Endothelial cell of umbilical vein (primary cell): Measurements from ENCODE around the gene ADAM11. TPM values are rescaled to one million over a fixed set of nuclear protein-coding genes. Genes with fewer than 3 reads are reported as not detected.
A peak's percentile ranks its signal among the peaks of the same experiment; 100 is the strongest.

Source experiments
- BruUV-seq: library from RNA; stranded (reverse); fragments of 400-500 nt; replicated peaks from 2 replicates; lab custom pipeline; 2021; lab: Mats Ljungman, UMichigan
- CTCF ChIA-PET: fragments of 300-600, 350-600 bp; sonication (Branson Sonifier 250); formaldehyde crosslinking; loops from one replicate; lab custom pipeline; 2021; ENCODE audit warnings: antibody characterized with exemption, inconsistent platforms; lab: Charles Lee
- POLR2A ChIA-PET: fragments of 300-600, 350-600 bp; sonication (Branson Sonifier 250); formaldehyde crosslinking; loops from one replicate; lab custom pipeline; 2021; ENCODE audit warnings: antibody characterized with exemption, inconsistent platforms; lab: Charles Lee
- DNase-seq: peaks from one replicate; pipeline ENCODE4 v3.0.0-alpha.2; 2011; ENCODE audit warnings: low read depth, low spot score
- FAIRE-seq: peaks from 2 replicates; lab custom pipeline; 2011; peaks lifted over from hg19 to GRCh38; lab: Jason Lieb, UNC
- H2AFZ ChIP-seq: 2 replicates; pipeline ENCODE4 v1.6.0; 2012; ENCODE audit warnings: low read depth, low read length, control low read depth, inconsistent platforms
- H3K27ac ChIP-seq: 2 replicates; pipeline ENCODE4 v1.5.1; 2011; ENCODE audit warnings: low read depth, mild to moderate bottlenecking, control low read depth, low read length, moderate library complexity; ENCODE audit not compliant: insufficient read depth
- H3K27me3 ChIP-seq, 2 experiments: 2 replicates each; pipeline versions ENCODE4 v1.6.0 to v1.6.1; 2011; ENCODE audit warnings: low read length in 2 of 2, mixed read lengths in 1 of 2; ENCODE audit not compliant: control insufficient read depth in 2 of 2, insufficient read depth in 2 of 2
- H3K36me3 ChIP-seq, 2 experiments: 2 replicates in 1 of 2; 3 replicates in 1 of 2; pipeline ENCODE4 v1.5.1; 2011; ENCODE audit warnings: low read length in 2 of 2, mild to moderate bottlenecking in 1 of 2, moderate library complexity in 1 of 2; ENCODE audit not compliant: control insufficient read depth in 2 of 2, insufficient read depth in 2 of 2; ENCODE audit errors: extremely low read depth in 1 of 2
- H3K4me1 ChIP-seq: 3 replicates; pipeline ENCODE4 v1.5.1; 2011; ENCODE audit warnings: mild to moderate bottlenecking, low read length; ENCODE audit not compliant: control insufficient read depth, insufficient read depth; ENCODE audit errors: extremely low read depth
- H3K4me2 ChIP-seq: 2 replicates; pipeline ENCODE4 v1.6.1; 2011; ENCODE audit warnings: low read length, control low read depth, mixed read lengths; ENCODE audit not compliant: insufficient read depth
- H3K4me3 ChIP-seq, 3 experiments: fragments of 200-600 bp in 1 of 3; sonication (generic), shearing (Covaris generic) in 1 of 3; replicated peaks in 1 of 3; 2 replicates each; pipeline ENCODE4 v1.5.1; 2011 to 2016; ENCODE audit warnings: control low read depth in 3 of 3, low read length in 3 of 3, mild to moderate bottlenecking in 2 of 3, inconsistent platforms in 1 of 3, low read depth in 1 of 3, moderate library complexity in 1 of 3; ENCODE audit not compliant: insufficient read depth in 1 of 3
- H3K79me2 ChIP-seq: 2 replicates; pipeline ENCODE4 v1.6.0; 2012; ENCODE audit warnings: low read length, inconsistent platforms; ENCODE audit not compliant: control insufficient read depth, insufficient read depth
- H3K9ac ChIP-seq: replicated peaks from 2 replicates; pipeline ENCODE3; 2011; ENCODE audit warnings: low read length, control low read depth; ENCODE audit not compliant: insufficient read depth; ENCODE audit errors: extremely low read depth
- H3K9me1 ChIP-seq: replicated peaks from 3 replicates; pipeline ENCODE4 v1.6.0; 2011; ENCODE audit warnings: mild to moderate bottlenecking, low read length; ENCODE audit not compliant: control insufficient read depth, insufficient read depth; ENCODE audit errors: extremely low read depth
- H3K9me3 ChIP-seq: replicated peaks from 2 replicates; pipeline ENCODE4 v1.5.1; 2012; ENCODE audit warnings: low read length, inconsistent platforms; ENCODE audit not compliant: control insufficient read depth, insufficient read depth
- H4K20me1 ChIP-seq: replicated peaks from 2 replicates; pipeline ENCODE3; 2011; ENCODE audit warnings: mild to moderate bottlenecking, low read length; ENCODE audit not compliant: control insufficient read depth, insufficient read depth; ENCODE audit errors: extremely low read depth
- EZH2 ChIP-seq: IDR thresholded peaks from 2 replicates; pipeline ENCODE4 v1.6.1; 2012; ENCODE audit warnings: borderline replicate concordance, low read depth, mild to moderate bottlenecking, moderate library complexity, low read length, inconsistent platforms; ENCODE audit not compliant: severe bottlenecking
- MAX ChIP-seq: IDR thresholded peaks from 2 replicates; pipeline ENCODE4 v1.6.1; 2011; ENCODE audit not compliant: insufficient read depth, insufficient read length
- POLR2A ChIP-seq: IDR thresholded peaks from 2 replicates; pipeline ENCODE4 v1.6.1; 2012; ENCODE audit warnings: low read depth, mild to moderate bottlenecking, control low read depth, low read length
- POLR2AphosphoS5 ChIP-seq: IDR thresholded peaks from 2 replicates; pipeline ENCODE4 v1.6.1; 2012; ENCODE audit warnings: low read depth, mild to moderate bottlenecking, control low read depth, low read length, moderate library complexity; ENCODE audit not compliant: insufficient read depth
- dilution Hi-C: fragments of 300-500 bp; cut with MboI; formaldehyde crosslinking; loops from one replicate; pipeline ENCODE4 v1.15.0; 2019; ENCODE audit warnings: low sequenced_read_pairs; ENCODE audit not compliant: extremely low pct_ligation_motif_present
- intact Hi-C: fragments of 100-400 bp; cut with micrococcal nuclease; formaldehyde crosslinking; loops from one replicate; pipeline ENCODE4 v1.10.0; 2022
- polyA plus RNA-seq, 4 experiments: library from polyadenylated mRNA; depleted of rRNA in 3 of 4; stranded (reverse) in 3 of 4; unstranded in 1 of 4; fragments of >200 nt; gene quantifications; 2 replicates each; pipeline versions ENCODE4 v1.2.1 to v1.2.3, GENCODE V29; 2011 to 2012; ENCODE audit warnings: missing spikeins in 1 of 4
- total RNA-seq: library from RNA; stranded (reverse); gene quantifications from 2 replicates; pipeline ENCODE4 v1.2.3, GENCODE V29; 2021

The ADAM11 gene
- total and polyA plus RNA-seq, 2 donors (not counting 3 experiments of a cell fraction or from before 2014, with no cell fraction given) = 0.71 to 1.1 TPM

GRCh38 chr17:44829523-44830358, 71.0 kb downstream of the ADAM11 start, which contains the start of gene GJC1:
Gene GJC1 (minus strand): TSS chr17:44830287. CDS start chr17:44805817, 24,470 bp downstream.
- H3K9me1 ChIP-seq = no peaks in the 10 kb centered on the region
- H3K4me3 ChIP-seq = peak within 1 kb of the TSS; percentile 85 to 98 (median 96)
- H3K79me2 ChIP-seq = peaks cover 45% of the 10 kb centered on the region
- H3K4me2 ChIP-seq = peak within 1 kb of the TSS; percentile 87
- ChIA-PET CTCF (interaction anchor here (1.0 to 6.8 kb wide), 6 partner anchors 9 to 52 kb away, joined by 3 to 78 read pairs (median 6); no protein-coding TSS in a partner anchor), POLR2A (interaction anchor here (0.5 kb wide), 1 partner anchor 26 kb away, joined by 3 read pairs; no protein-coding TSS in a partner anchor)
- FAIRE-seq (no peak), DNase-seq (peak; percentile 58)
- H2AFZ ChIP-seq = peak within 1 kb of the TSS; percentile 98
- intact Hi-C loops = loop anchor here (1.0 to 2.0 kb wide), 4 partner anchors 9 to 54 kb away; no protein-coding TSS in a partner anchor
- H3K27ac ChIP-seq = peak within 1 kb of the TSS; percentile 58
- no peaks in the 10 kb centered on the region for H3K9me3 ChIP-seq
- no TSS peak for BruUV-seq
- H3K27me3 ChIP-seq = no peaks in the 10 kb centered on the region
- H3K4me1 ChIP-seq = peaks cover 7% of the 10 kb centered on the region
- H3K36me3 ChIP-seq = no peaks in the 10 kb centered on the region
- H3K9ac ChIP-seq = peak within 1 kb of the TSS; percentile 93
- dilution Hi-C loops = no loop called here
- TF ChIP-seq POLR2A (peak; percentile 20), POLR2AphosphoS5 (peak; percentile 11), EZH2 (no peak), MAX (no peak)
- no peaks in the 10 kb centered on the region for H4K20me1 ChIP-seq
